GM06990 (cell line): ENCODE measurements around the gene NOTUM.

Experiments used
- DNase-seq: peaks from one replicate; pipeline ENCODE4 v3.0.0-alpha.2; 2011; ENCODE audit not compliant: insufficient read length; ENCODE audit errors: extremely low read depth
- H3K27me3 ChIP-seq: replicated peaks from 2 replicates; pipeline ENCODE4 v1.6.0; 2011; ENCODE audit warnings: low read length; ENCODE audit not compliant: control insufficient read depth, insufficient read depth
- H3K36me3 ChIP-seq: 2 replicates; pipeline ENCODE4 v1.5.1; 2011; ENCODE audit warnings: low read length; ENCODE audit not compliant: control insufficient read depth, insufficient read depth
- H3K4me3 ChIP-seq: replicated peaks from 2 replicates; pipeline ENCODE4 v1.5.1; 2011; ENCODE audit warnings: low read depth, mild to moderate bottlenecking, control low read depth, low read length
- TF ChIP-seq, protein P1 (sequence below): IDR thresholded peaks from 2 replicates; pipeline ENCODE4 v1.5.1; 2011; ENCODE audit warnings: low read length, control low read depth, mild to moderate bottlenecking, inconsistent platforms; ENCODE audit not compliant: insufficient read depth, poor library complexity, severe bottlenecking

Gene NOTUM

DNA sequence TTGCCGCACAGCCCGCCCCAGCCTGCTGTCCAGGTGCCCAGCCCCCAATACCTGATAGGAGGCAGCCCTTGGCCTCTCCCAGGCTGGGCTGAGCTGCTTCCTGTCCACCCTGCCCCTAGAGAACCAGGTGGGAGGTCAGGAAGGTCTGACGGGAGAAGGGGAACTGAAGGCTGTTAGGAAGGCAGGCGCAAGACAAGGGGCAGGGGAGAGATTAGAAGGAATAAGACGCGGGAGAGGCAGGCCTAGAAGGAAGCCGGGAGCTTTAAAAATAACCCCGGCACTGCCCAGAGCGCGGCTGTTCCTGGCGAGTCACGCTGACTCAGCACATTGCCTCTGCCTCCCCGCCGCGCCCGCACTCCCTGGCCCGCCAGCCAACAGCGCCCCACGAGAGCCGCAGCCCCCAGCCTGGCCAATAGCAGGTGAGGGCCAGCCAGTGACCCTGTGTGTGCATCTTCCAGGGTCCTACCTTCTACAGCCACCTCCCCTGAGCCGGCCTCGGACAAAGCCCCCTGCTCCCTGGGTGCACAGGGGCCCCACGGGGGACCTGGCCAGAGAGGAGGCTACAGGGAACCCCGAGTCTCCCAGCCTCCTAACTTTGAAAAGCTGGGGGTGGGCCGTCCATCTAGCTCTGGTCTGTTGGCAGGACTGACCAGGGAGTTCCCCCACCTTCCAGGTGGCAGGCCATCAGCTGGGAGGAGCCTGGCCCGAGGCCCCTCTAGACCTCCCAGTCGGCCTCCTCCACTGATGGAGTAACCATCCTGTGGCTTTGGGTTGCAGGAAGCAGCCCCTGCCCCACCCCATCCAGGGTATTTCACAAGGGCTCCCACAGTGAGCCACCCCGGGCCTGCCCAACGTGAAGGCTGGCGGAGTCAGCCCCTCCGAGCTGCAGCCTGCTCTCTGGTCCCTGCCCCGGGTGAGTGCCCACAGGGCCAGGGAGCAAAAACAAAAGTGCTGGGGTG is 37.4 kb downstream of the NOTUM start:
- DNase-seq = no peak
- H3K27me3 ChIP-seq = no peaks in the 10 kb centered on the region
- peaks cover 8% of the 10 kb centered on the region for H3K36me3 ChIP-seq
- no peak overlapping the region for H3K4me3 ChIP-seq
- TF ChIP-seq, protein P1, sequence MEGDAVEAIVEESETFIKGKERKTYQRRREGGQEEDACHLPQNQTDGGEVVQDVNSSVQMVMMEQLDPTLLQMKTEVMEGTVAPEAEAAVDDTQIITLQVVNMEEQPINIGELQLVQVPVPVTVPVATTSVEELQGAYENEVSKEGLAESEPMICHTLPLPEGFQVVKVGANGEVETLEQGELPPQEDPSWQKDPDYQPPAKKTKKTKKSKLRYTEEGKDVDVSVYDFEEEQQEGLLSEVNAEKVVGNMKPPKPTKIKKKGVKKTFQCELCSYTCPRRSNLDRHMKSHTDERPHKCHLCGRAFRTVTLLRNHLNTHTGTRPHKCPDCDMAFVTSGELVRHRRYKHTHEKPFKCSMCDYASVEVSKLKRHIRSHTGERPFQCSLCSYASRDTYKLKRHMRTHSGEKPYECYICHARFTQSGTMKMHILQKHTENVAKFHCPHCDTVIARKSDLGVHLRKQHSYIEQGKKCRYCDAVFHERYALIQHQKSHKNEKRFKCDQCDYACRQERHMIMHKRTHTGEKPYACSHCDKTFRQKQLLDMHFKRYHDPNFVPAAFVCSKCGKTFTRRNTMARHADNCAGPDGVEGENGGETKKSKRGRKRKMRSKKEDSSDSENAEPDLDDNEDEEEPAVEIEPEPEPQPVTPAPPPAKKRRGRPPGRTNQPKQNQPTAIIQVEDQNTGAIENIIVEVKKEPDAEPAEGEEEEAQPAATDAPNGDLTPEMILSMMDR = no peak

DNA sequence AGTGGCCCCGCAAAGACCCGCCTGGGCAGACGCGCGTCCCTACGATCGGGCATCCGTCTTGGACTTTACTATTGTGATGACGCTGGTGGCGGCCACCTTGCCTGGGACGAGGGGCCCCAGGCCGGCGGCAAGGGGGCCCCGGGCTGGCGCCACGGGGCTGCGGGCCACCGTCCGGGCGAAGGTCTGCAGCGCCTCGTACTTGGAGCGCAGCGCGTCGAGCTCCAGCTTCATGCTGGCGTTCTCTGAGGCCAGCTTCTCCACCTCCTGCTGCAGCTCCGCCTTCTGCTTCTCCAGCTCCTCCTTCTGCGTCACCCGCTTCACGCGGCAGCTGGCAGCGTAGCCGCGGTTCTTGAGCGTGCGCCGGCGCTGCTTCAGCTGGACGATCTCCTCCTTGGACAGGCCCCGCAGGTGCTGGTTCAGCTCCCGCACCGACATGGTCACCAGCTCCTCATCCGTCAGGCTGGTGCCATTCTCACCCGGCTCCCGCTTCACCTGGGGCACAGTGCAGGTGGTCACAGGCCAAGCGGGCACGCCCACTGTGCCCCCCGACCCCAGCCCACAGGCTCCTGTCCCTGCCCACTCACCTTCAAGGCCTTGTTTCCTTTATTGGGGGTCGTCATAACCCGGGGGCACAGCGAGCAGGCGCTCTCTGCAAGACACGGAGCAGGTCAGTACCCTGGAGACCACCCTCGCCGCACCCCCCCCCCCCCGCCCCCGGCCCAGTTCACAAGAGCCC is 38.3 kb downstream of the NOTUM start:
- no peak overlapping the region for H3K4me3 ChIP-seq
- TF ChIP-seq, protein P1 = no peak
- peaks cover 8% of the 10 kb centered on the region for H3K36me3 ChIP-seq
- no peaks in the 10 kb centered on the region for H3K27me3 ChIP-seq
- DNase-seq = no peak

DNA sequence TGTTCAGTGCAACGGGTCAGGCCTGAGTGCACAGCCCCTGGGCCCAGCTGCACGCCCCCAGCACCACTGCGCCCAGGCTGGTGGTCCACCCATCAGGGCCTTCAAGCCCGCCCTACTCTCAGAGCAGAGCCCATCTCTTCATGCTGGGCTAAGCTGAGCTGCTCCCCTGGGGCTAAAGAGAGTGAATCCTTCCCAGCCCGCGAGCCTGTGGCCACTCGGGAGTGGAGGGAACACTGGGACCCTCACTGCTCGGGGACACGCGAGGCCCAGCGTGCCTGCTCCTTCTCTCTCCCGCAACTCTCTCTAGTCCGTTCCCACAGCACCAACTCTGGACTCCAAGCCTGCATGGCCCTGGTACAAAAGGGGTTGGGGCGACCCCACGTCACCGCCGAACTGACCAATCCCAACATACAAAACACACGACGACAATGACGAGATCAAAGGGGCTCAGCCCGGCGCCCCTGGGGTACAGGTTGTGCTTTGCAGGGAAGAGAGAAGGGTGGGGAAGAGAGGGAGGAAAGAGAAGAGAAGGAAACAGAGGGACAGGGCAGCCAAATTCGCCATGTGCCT is 38.9 kb downstream of the NOTUM start:
- H3K4me3 ChIP-seq = no peak overlapping the region
- TF ChIP-seq, protein P1 = no peak
- no peaks in the 10 kb centered on the region for H3K27me3 ChIP-seq
- DNase-seq = no peak
- H3K36me3 ChIP-seq = peaks cover 8% of the 10 kb centered on the region

DNA sequence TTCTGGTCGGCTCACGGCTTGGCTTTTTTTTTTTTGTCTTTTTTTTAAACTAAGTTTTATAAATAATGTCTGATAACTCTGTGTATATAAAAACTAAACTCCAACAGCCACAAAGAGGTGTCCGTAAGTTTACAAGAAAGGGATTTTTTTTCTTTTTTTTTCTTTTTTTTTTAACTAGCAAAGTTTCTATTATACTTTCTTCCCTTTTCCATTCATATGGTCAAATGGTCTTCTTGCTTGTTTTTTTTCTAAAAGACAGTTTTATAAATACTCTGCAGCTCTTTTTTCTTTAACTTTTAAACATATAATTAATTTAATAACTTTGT is 39.5 kb downstream of the NOTUM start:
- no peak overlapping the region for H3K4me3 ChIP-seq
- no peaks in the 10 kb centered on the region for H3K27me3 ChIP-seq
- TF ChIP-seq, protein P1 = no peak
- peaks cover 8% of the 10 kb centered on the region for H3K36me3 ChIP-seq
- no peak for DNase-seq

DNA sequence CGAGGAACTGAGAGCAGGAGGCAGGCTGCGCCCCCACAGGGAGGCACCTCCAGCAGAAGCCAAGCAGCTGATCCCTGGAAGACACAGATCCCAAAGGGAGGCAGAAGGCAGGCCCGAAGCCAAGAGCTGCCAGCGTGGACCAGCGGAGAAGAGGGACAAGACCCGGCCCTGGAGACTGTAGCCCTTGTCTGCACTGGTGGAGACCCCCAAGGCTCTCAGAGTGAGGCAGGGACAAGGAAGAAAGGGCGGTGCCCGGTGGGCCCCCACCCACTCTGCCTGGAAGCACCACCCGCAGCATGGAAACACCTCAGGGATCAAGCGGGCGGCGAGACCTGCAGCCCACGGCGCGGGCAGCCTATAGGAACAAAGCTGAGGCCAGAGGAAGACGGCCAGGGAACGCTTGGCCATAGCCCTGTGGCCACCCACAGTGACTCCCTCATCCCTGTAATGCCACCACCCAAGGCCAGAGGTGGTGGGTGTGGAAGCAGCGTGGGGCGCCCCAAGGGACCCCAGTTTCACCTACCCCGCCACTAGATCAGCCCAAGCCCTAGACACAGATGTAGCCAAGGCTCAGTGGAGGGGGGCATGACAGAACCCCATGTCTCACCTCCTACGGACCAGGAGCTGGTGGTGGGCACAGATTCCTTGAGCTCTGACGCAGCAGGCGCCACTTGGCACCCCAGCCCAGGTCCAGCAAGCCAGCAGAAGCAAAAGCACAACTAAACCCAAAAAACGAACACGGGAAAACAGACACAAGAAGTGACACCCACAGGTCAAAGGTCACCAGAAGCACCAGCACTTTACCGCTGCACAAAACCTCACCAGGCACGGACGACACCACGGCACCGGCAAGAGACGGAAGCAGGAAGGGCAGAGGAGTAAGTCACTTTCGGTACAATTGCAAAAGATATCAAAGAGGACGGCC is 40.1 kb downstream of the NOTUM start:
- TF ChIP-seq, protein P1 = no peak
- H3K36me3 ChIP-seq = peaks cover 8% of the 10 kb centered on the region
- no peak for DNase-seq
- H3K4me3 ChIP-seq = no peak overlapping the region
- no peaks in the 10 kb centered on the region for H3K27me3 ChIP-seq
